HepG2 (cell line): Measurements from ENCODE around the gene AIF1. TPM values are rescaled to one million over a fixed set of nuclear protein-coding genes. Genes with fewer than 3 reads are reported as not detected.

Experiments
- ATAC-seq: fragments of 200-7000 bp; cut with Tn5 transposase; 3 replicates; pipeline ENCODE4 v1.9.1; 2020; ENCODE audit warnings: mild to moderate bottlenecking, moderate library complexity
- BruUV-seq: library from RNA; stranded (reverse); fragments of 400-500 nt; replicated peaks from 2 replicates; lab custom pipeline; 2021; lab: Mats Ljungman, UMichigan
- CTCF ChIA-PET: fragments of 300-600 bp; formaldehyde crosslinking; extraction: SDS; loops from one replicate; lab custom pipeline; 2021; ENCODE audit warnings: low total read pairs, inconsistent platforms, low intra/inter-chr PET ratio; lab: Yijun Ruan, JAX
- POLR2A ChIA-PET: fragments of 350-600 bp; sonication (Branson Sonifier 250); formaldehyde crosslinking; loops from one replicate; lab custom pipeline; 2020; ENCODE audit warnings: antibody characterized with exemption, inconsistent platforms; lab: Yijun Ruan, JAX
- DNase-seq: peaks from one replicate; pipeline ENCODE4 v3.0.0-alpha.2; 2015; ENCODE audit warnings: low spot score
- FAIRE-seq: peaks from 3 replicates; lab custom pipeline; 2011; peaks lifted over from hg19 to GRCh38; lab: Jason Lieb, UNC
- H2AFZ ChIP-seq: one replicate; pipeline ENCODE4 v1.6.1; 2011; ENCODE audit warnings: low read length, inconsistent platforms
- H3K27ac ChIP-seq: fragments of 300-600 bp; 3 replicates; pipeline ENCODE4 v1.8.0; 2011; ENCODE audit warnings: mixed run types, mild to moderate bottlenecking, mixed read lengths, low read length, inconsistent platforms; ENCODE audit not compliant: insufficient read depth; ENCODE audit errors: extremely low read length
- H3K27me3 ChIP-seq, 2 experiments: fragments of 200-600 bp in 1 of 2; 2 replicates in 1 of 2; 3 replicates in 1 of 2; pipeline versions ENCODE4 v1.6.0 to v1.8.0; 2011; ENCODE audit warnings: low read length in 2 of 2, mild to moderate bottlenecking in 2 of 2, moderate library complexity in 2 of 2, inconsistent platforms in 1 of 2; ENCODE audit not compliant: insufficient read depth in 2 of 2, control insufficient read depth in 1 of 2
- H3K36me3 ChIP-seq, 2 experiments: fragments of 200-600 bp in 1 of 2; replicated peaks in 1 of 2; 2 replicates in 1 of 2; 3 replicates in 1 of 2; pipeline versions ENCODE4 v1.5.1 to v1.8.0; 2011; ENCODE audit warnings: low read length in 2 of 2, inconsistent platforms in 1 of 2; ENCODE audit not compliant: insufficient read depth in 2 of 2, control insufficient read depth in 1 of 2
- H3K4me1 ChIP-seq: 2 replicates; pipeline ENCODE4 v1.5.1; 2012; ENCODE audit warnings: low read length, inconsistent platforms; ENCODE audit not compliant: insufficient read depth
- H3K4me2 ChIP-seq: 2 replicates; pipeline ENCODE4 v1.6.0; 2011; ENCODE audit warnings: low read depth, low read length, inconsistent platforms
- H3K4me3 ChIP-seq, 3 experiments: fragments of 200-600 bp in 1 of 3; sonication (generic), shearing (Covaris generic) in 1 of 3; replicated peaks in 1 of 3; 2 replicates each; pipeline ENCODE4 v1.5.1; 2011 to 2016; ENCODE audit warnings: low read length in 3 of 3, inconsistent platforms in 2 of 3, low read depth in 2 of 3, mild to moderate bottlenecking in 2 of 3, control low read depth in 1 of 3, mixed read lengths in 1 of 3; ENCODE audit not compliant: insufficient read depth in 1 of 3
- H3K79me2 ChIP-seq: one replicate; pipeline ENCODE4 v1.6.1; 2011; ENCODE audit warnings: low read length, inconsistent platforms; ENCODE audit not compliant: insufficient read depth
- H3K9ac ChIP-seq: 2 replicates; pipeline ENCODE4 v1.6.0; 2011; ENCODE audit warnings: mild to moderate bottlenecking, low read depth, low read length, inconsistent platforms; ENCODE audit not compliant: insufficient read depth
- H3K9me3 ChIP-seq: 2 replicates; pipeline ENCODE4 v1.5.1; 2012; ENCODE audit warnings: mild to moderate bottlenecking, low read length
- H4K20me1 ChIP-seq: 2 replicates; pipeline ENCODE4 v1.6.0; 2011; ENCODE audit warnings: inconsistent platforms, mild to moderate bottlenecking, low read length, moderate library complexity; ENCODE audit not compliant: insufficient read depth
- ARNT ChIP-seq: fragments of 450-650 bp; IDR thresholded peaks from 2 replicates; pipeline ENCODE4 v1.6.1; 2017
- JUN ChIP-seq: sonication (generic); formaldehyde crosslinking; IDR thresholded peaks from 2 replicates; pipeline ENCODE4 v1.4.0; 2020; ENCODE audit warnings: mild to moderate bottlenecking, missing genetic modification reagents
- NKX3-1 ChIP-seq: sonication (generic); formaldehyde crosslinking; IDR thresholded peaks from 2 replicates; pipeline ENCODE4 v1.5.0; 2020; ENCODE audit warnings: missing genetic modification reagents
- RELA ChIP-seq: sonication (generic); formaldehyde crosslinking; IDR thresholded peaks from 2 replicates; pipeline ENCODE4 v1.4.0; 2020; ENCODE audit warnings: missing genetic modification reagents
- REXO4 ChIP-seq: sonication (generic); formaldehyde crosslinking; IDR thresholded peaks from 2 replicates; pipeline ENCODE4 v1.8.0; 2022; ENCODE audit warnings: missing genetic modification reagents, mild to moderate bottlenecking, borderline replicate concordance
- ZFAT ChIP-seq: sonication (generic); formaldehyde crosslinking; conservative IDR thresholded peaks from 2 replicates; pipeline ENCODE4 v1.8.1; 2023; ENCODE audit warnings: missing genetic modification reagents, inconsistent platforms
- ZFP62 ChIP-seq: sonication (generic); formaldehyde crosslinking; IDR thresholded peaks from 2 replicates; pipeline ENCODE4 v1.4.0; 2020; ENCODE audit warnings: missing genetic modification reagents
- ZZZ3 ChIP-seq: sonication (generic); formaldehyde crosslinking; IDR thresholded peaks from 2 replicates; pipeline ENCODE4 v1.4.0; 2020; ENCODE audit warnings: missing genetic modification reagents, mild to moderate bottlenecking, borderline replicate concordance
- WGBS: methylation state at CpG from one replicate; pipeline ENCODE4 v1.1.6; 2017; ENCODE audit warnings: low lambda C conversion rate; 5-methylcytosine and 5-hydroxymethylcytosine counted together
- in situ Hi-C: cut with HindIII; loops from 2 replicates; pipeline ENCODE4 v1.10.0; 2017; ENCODE audit warnings: low pct_unique_long_range_greater_than_20kb; ENCODE audit not compliant: extremely low pct_ligation_motif_present
- intact Hi-C: fragments of 100-400 bp; cut with micrococcal nuclease; formaldehyde crosslinking; loops from one replicate; pipeline ENCODE4 v1.10.0; 2022; ENCODE audit not compliant: unreplicated experiment
- polyA plus RNA-seq, 8 experiments: library from polyadenylated mRNA; depleted of rRNA in 3 of 8; stranded (reverse) in 7 of 8; unstranded in 1 of 8; fragments of >200 nt; fragmentation: Illumina TruSeq in 4 of 8; extraction: Trizol in 4 of 8; gene quantifications; 2 replicates each; pipeline versions ENCODE4 v1.2.1 to v1.2.3, GENCODE V29; 2011 to 2016; ENCODE audit warnings: low read depth in 4 of 8, missing spikeins in 1 of 8, mixed read lengths in 1 of 8; ENCODE audit not compliant: insufficient read depth in 1 of 8
- total RNA-seq, 5 experiments: library from RNA; depleted of rRNA; stranded (reverse); fragments of >200 nt; fragmentation: Illumina TruSeq; extraction: Trizol; gene quantifications; 2 replicates each; pipeline ENCODE4 v1.2.3, GENCODE V29; 2016; ENCODE audit warnings: low read depth in 1 of 5

Gene AIF1
- total and polyA plus RNA-seq, 2 of the 13 experiments (the other 11 are each of a cell fraction or from before 2014, with no cell fraction given) = 1.5 TPM; not detected in 1

GRCh38 chr6:31578184-31579118, 36.6 kb upstream of the AIF1 start (continued):
- TF ChIP-seq REXO4 (CRISPR knock-in tag) (no peak), ZFP62 (CRISPR knock-in tag) (no peak)

GRCh38 chr6:31579119-31579505, 35.9 kb upstream of the AIF1 start:
- H3K36me3 ChIP-seq = no peaks in the 10 kb centered on the region
- H3K27ac ChIP-seq = no peak overlapping the region
- H2AFZ ChIP-seq = no peak overlapping the region
- H3K4me3 ChIP-seq = no peak overlapping the region
- in situ Hi-C loops = no loop called here
- no peaks in the 10 kb centered on the region for H4K20me1 ChIP-seq
- DNase-seq (no peak), ATAC-seq (no peak), FAIRE-seq (no peak)
- intact Hi-C loops = no loop called here
- H3K27me3 ChIP-seq = peaks cover 15 to 83% of the 10 kb centered on the region in 2 experiments
- peaks cover 25% of the 10 kb centered on the region for H3K4me1 ChIP-seq
- no peak overlapping the region for H3K9ac ChIP-seq
- no peaks in the 10 kb centered on the region for H3K79me2 ChIP-seq
- no TSS peak for BruUV-seq
- H3K4me2 ChIP-seq = no peak overlapping the region
- TF ChIP-seq JUN (CRISPR knock-in tag) (no peak), ZFAT (CRISPR knock-in tag) (no peak), ZZZ3 (CRISPR knock-in tag) (no peak), NKX3-1 (CRISPR knock-in tag) (no peak), ARNT (no peak), RELA (CRISPR knock-in tag) (no peak)
- H3K9me3 ChIP-seq = no peaks in the 10 kb centered on the region
- POLR2A ChIA-PET = interaction anchor here (1.9 kb wide), 1 partner anchor 19 kb away, joined by 4 read pairs; no protein-coding TSS in a partner anchor
- CTCF ChIA-PET = no interaction called here
- 55% methylated on average over 3 of the region's 3 CpGs for WGBS
